ENCODE measurements around the gene GPR139. TPM values are rescaled to one million over a fixed set of nuclear protein-coding genes. Genes with fewer than 3 reads are reported as not detected.

GPR139 gene
- total RNA-seq, 6 donors from 2014 or later, result not detected

- Histone ChIP-seq H3K9me3 (no peaks in the 10 kb centered on the region), H3K4me3 (no peak overlapping the region), H3K27me3 (no peaks in the 10 kb centered on the region), H3K36me3 (no peaks in the 10 kb centered on the region), H3K27ac (no peak overlapping the region), H3K4me1 (no peaks in the 10 kb centered on the region)
- ATAC-seq (ENCODE audit: low FRiP score in 2 of 2), result no peak
- WGBS, 2 donors, result 65 to 66% methylated on average over 4 of the region's 4 CpGs
- no peak for DNase-seq
- TF ChIP-seq CTCF (IDR thresholded peaks at IDR 0.05) (no peak), POLR2AphosphoS5 (IDR thresholded peaks at IDR 0.05) (no peak), POLR2A (IDR thresholded peaks at IDR 0.05) (no peak), EP300 (IDR thresholded peaks at IDR 0.05) (no peak)
Measured at GRCh38 chr16:19997734-19998133, 76.0 kb downstream of the GPR139 start.

GRCh38 chr16:19997264-19997663 lies 76.4 kb downstream of the GPR139 start:
- Histone ChIP-seq H3K4me3 (no peak overlapping the region), H3K4me1 (no peaks in the 10 kb centered on the region), H3K9me3 (no peaks in the 10 kb centered on the region), H3K27me3 (no peaks in the 10 kb centered on the region), H3K27ac (no peak overlapping the region), H3K36me3 (no peaks in the 10 kb centered on the region)
- 82 to 98% methylated on average over 2 of the region's 2 CpGs for WGBS, 2 donors
- no peak for ATAC-seq (ENCODE audit: low FRiP score in 2 of 2)
- TF ChIP-seq CTCF (IDR thresholded peaks at IDR 0.05), result no peak
- no peak for TF ChIP-seq POLR2A (IDR thresholded peaks at IDR 0.05)
- no peak for TF ChIP-seq POLR2AphosphoS5 (IDR thresholded peaks at IDR 0.05)
- TF ChIP-seq EP300 (IDR thresholded peaks at IDR 0.05), result no peak
- no peak for DNase-seq

GRCh38 chr16:19994466-19995170 lies 79.1 kb downstream of the GPR139 start:
- Histone ChIP-seq H3K9me3 (no peaks in the 10 kb centered on the region), H3K36me3 (no peaks in the 10 kb centered on the region), H3K4me3 (no peak overlapping the region), H3K27ac (no peak overlapping the region), H3K27me3 (no peaks in the 10 kb centered on the region), H3K4me1 (no peaks in the 10 kb centered on the region)
- ATAC-seq (ENCODE audit: low FRiP score in 2 of 2), result peak in 1 of 2 donors; percentile 10
- WGBS, 2 donors, result 77 to 83% methylated on average over 10 to 17 of the region's 17 CpGs
- peak in 1 of 2 donors; percentile 52 for DNase-seq
- TF ChIP-seq POLR2A (IDR thresholded peaks at IDR 0.05) (no peak), POLR2AphosphoS5 (IDR thresholded peaks at IDR 0.05) (no peak), CTCF (IDR thresholded peaks at IDR 0.05) (no peak), EP300 (IDR thresholded peaks at IDR 0.05) (no peak)

- no peak for DNase-seq
- ATAC-seq (ENCODE audit: low FRiP score in 2 of 2), result no peak
- H3K27me3 ChIP-seq, result no peaks in the 10 kb centered on the region
- WGBS, 2 donors, result 53 to 66% methylated on average over 7 of the region's 7 CpGs
- H3K36me3 ChIP-seq, result no peaks in the 10 kb centered on the region
- no peak overlapping the region for H3K27ac ChIP-seq
- no peaks in the 10 kb centered on the region for H3K4me1 ChIP-seq
- H3K9me3 ChIP-seq, result no peaks in the 10 kb centered on the region
- TF ChIP-seq POLR2A (IDR thresholded peaks at IDR 0.05) (no peak), CTCF (IDR thresholded peaks at IDR 0.05) (no peak), POLR2AphosphoS5 (IDR thresholded peaks at IDR 0.05) (no peak), EP300 (IDR thresholded peaks at IDR 0.05) (no peak)
- no peak overlapping the region for H3K4me3 ChIP-seq
Measured at GRCh38 chr16:19991614-19992013, 82.1 kb downstream of the GPR139 start.

GRCh38 chr16:19984135-19984534 lies 89.6 kb downstream of the GPR139 start:
- 76 to 89% methylated on average over 3 of the region's 3 CpGs for WGBS, 2 donors
- Histone ChIP-seq H3K4me1 (no peaks in the 10 kb centered on the region), H3K4me3 (no peak overlapping the region), H3K27me3 (no peaks in the 10 kb centered on the region), H3K9me3 (no peaks in the 10 kb centered on the region), H3K27ac (no peak overlapping the region), H3K36me3 (no peaks in the 10 kb centered on the region)
- ATAC-seq (ENCODE audit: low FRiP score in 2 of 2) (no peak), DNase-seq (no peak)
- TF ChIP-seq CTCF (IDR thresholded peaks at IDR 0.05), result no peak
- TF ChIP-seq POLR2AphosphoS5 (IDR thresholded peaks at IDR 0.05), result no peak
- TF ChIP-seq POLR2A (IDR thresholded peaks at IDR 0.05), result no peak
- TF ChIP-seq EP300 (IDR thresholded peaks at IDR 0.05), result no peak
